ENCODE data around the gene ZBTB45.
A peak's percentile ranks its signal among the peaks of the same experiment; 100 is the strongest.
"Not testable (repeated sequence)": the region's sequence is repeated elsewhere in the genome, so short reads cannot be mapped to it uniquely, and the experiment has no call there.

Gene ZBTB45

DNA sequence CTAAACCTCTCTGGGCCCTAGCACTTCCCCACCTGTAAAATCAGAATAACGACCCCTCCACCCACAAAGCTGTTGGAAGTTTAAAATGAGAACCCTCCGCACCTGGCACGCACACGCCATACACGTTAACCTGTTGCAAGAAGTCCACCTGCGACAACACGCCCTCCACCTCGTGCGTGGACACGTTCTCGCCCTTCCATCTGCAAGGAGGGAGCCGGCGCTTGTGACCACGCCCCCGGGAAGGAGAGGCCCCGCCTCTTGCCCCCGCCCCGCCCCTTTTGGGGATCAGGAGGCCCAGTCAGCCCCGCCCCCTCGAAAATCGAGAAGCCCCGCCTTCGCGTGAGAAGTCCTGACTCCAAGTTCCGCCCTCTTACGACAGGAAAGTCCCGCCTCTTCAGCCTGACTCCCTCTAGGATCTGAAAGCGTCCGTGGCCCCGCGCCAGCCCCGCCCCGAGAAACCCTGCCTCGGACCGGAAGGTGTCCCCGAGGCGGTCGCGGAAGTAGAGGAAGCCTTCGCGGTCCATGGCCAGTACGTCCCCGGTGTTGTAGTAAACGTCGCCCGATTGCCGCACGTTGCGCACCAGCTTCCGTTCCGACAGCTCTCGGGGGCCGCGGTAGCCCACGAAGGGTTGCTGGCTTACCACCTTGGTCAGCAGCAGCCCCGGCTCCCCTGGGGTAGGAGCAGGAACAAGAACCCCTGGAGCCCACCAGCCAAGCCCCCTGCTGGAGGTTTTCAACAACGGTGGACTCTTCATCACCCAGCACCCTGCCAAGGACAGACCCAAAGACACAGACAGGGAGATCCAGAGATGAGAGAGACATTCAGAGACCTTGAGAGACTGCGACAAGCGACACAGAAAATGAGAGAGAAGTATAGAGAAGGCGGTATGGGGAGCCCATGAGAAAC, 20.3 kb downstream of the ZBTB45 start:
- Mint-ChIP-seq H3K27ac (ENCODE audit: low read depth) (peak overlapping the region; percentile 98), H3K27me3 (no peaks in the 10 kb centered on the region), H3K9me3 (peaks cover 14% of the 10 kb centered on the region), H3K4me1 (peaks cover 14% of the 10 kb centered on the region), H3K4me3 (peak overlapping the region; percentile 86), H3K36me3 (ENCODE audit: insufficient read depth) (peaks cover 9% of the 10 kb centered on the region)
- ATAC-seq (replicated peaks; ENCODE audit: extremely low read depth, poor library complexity, severe bottlenecking): peak; percentile 94
- DNase-seq (ENCODE audit: low spot score in 2 of 2): peak; percentile 76 to 87

DNA sequence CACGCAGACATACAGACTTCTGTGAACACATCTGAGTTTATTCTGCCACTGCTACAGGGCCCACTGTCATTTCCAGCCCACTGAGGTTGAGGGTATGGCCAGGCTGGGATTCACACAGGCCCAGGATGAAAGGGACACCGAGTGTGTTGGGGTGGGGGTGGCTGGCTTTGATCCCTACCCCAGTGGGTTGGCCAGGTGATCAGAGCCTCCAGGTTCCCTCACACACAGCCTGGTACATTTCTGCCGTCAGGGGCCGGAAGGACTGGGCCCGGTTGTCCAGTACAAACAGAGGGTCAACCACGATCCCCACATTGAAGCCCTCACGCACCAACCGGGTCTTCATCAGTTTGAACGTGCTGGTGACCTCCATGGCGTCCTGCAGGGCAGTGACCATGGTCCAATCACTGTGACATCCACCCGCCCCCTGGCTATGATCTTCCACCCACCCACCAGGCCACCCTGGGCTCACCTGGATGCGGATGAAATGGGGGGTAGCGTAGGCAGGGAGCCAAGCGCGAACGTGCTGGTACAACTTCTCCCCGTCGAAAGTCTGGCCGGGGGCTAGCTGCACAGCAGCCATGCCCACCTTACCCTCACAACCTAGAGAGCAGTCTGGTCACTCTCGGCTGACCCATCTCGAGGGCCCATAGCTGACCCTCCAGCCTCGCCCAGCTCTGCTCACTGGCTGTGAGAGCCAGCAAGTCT, 21.1 kb downstream of the ZBTB45 start:
- H3K36me3 Mint-ChIP-seq (ENCODE audit: insufficient read depth): peaks cover 6% of the 10 kb centered on the region
- peaks cover 14% of the 10 kb centered on the region for H3K9me3 Mint-ChIP-seq
- H3K27ac Mint-ChIP-seq (ENCODE audit: low read depth): peak overlapping the region; percentile 98
- ATAC-seq (replicated peaks; ENCODE audit: extremely low read depth, poor library complexity, severe bottlenecking) (no peak), DNase-seq (ENCODE audit: low spot score in 2 of 2) (no peak)
- peak overlapping the region; percentile 86 for H3K4me3 Mint-ChIP-seq
- no peaks in the 10 kb centered on the region for H3K27me3 Mint-ChIP-seq
- peaks cover 14% of the 10 kb centered on the region for H3K4me1 Mint-ChIP-seq

DNA sequence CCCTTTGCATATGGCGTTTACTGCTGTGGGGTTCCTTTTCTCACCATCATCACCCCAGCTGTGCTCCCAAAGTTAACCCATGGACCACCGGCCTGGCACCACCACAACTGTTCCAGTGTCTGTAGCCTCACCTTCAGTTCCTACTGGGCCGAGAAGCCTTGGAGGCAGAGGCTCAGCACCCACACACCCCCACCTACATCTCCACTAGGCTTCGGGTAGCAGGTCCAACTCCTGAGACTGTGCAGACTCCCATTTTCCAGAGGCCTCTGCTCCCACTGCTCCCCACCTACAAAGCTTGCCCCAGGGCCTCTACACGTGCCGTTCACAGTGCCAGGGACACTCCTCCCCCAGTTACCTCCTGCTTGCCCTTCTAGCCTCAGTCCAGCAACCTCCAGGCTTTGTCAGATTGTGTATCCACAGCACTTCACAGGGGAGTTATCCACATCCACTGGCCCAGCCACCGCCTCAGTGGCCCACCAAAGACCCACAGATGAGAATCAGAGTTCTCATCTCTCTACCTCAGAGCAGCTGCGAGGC, 21.9 kb downstream of the ZBTB45 start:
- Mint-ChIP-seq H3K4me3 (no peak overlapping the region), H3K36me3 (ENCODE audit: insufficient read depth) (peaks cover 6% of the 10 kb centered on the region), H3K27me3 (no peaks in the 10 kb centered on the region), H3K27ac (ENCODE audit: low read depth) (no peak overlapping the region), H3K9me3 (peaks cover 14% of the 10 kb centered on the region), H3K4me1 (peaks cover 14% of the 10 kb centered on the region)
- no peak for ATAC-seq (replicated peaks; ENCODE audit: extremely low read depth, poor library complexity, severe bottlenecking)
- no peak for DNase-seq (ENCODE audit: low spot score in 2 of 2)

- ATAC-seq (replicated peaks; ENCODE audit: extremely low read depth, poor library complexity, severe bottlenecking): no peak
- H3K4me3 Mint-ChIP-seq: no peak overlapping the region
- H3K36me3 Mint-ChIP-seq (ENCODE audit: insufficient read depth): no peaks in the 10 kb centered on the region
- no peaks in the 10 kb centered on the region for H3K27me3 Mint-ChIP-seq
- DNase-seq (ENCODE audit: low spot score in 2 of 2): no peak
- no peak overlapping the region for H3K27ac Mint-ChIP-seq (ENCODE audit: low read depth)
- no peaks in the 10 kb centered on the region for H3K4me1 Mint-ChIP-seq
- H3K9me3 Mint-ChIP-seq: no peaks in the 10 kb centered on the region
Measured at GRCh38 chr19:58492265-58492664, 27.3 kb downstream of the ZBTB45 start.

DNA sequence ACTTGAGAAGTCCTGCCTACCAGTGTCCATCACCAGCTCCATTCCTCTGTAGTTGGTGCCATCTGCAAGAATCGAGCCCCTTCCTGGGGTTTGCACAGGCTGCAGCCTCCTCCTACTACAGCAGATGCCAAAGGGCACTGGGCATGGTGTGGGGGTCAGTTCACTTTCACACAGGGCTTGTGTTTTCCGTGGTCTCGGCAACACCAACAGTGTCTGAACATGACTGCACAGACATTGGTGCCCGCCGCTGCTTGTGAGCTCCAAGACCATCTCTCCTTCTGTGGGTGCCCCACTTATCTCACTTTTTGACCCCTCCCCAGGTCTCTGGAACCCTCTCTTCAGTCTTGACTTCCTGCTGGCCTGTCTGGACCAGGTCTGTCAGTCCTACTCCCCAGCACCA, 28.2 kb downstream of the ZBTB45 start:
- Mint-ChIP-seq H3K9me3 (no peaks in the 10 kb centered on the region), H3K27me3 (no peaks in the 10 kb centered on the region), H3K36me3 (ENCODE audit: insufficient read depth) (no peaks in the 10 kb centered on the region), H3K4me1 (no peaks in the 10 kb centered on the region), H3K4me3 (no peak overlapping the region), H3K27ac (ENCODE audit: low read depth) (no peak overlapping the region)
- DNase-seq (ENCODE audit: low spot score in 2 of 2) (no peak), ATAC-seq (replicated peaks; ENCODE audit: extremely low read depth, poor library complexity, severe bottlenecking) (no peak)

GRCh38 chr19:58484349-58484748, 35.3 kb downstream of the ZBTB45 start:
- not testable (repeated sequence) for ATAC-seq (replicated peaks; ENCODE audit: extremely low read depth, poor library complexity, severe bottlenecking); H3K27ac Mint-ChIP-seq (ENCODE audit: low read depth); H3K9me3 Mint-ChIP-seq; H3K27me3 Mint-ChIP-seq; DNase-seq (ENCODE audit: low spot score in 2 of 2); H3K4me1 Mint-ChIP-seq; H3K36me3 Mint-ChIP-seq (ENCODE audit: insufficient read depth); H3K4me3 Mint-ChIP-seq

DNA sequence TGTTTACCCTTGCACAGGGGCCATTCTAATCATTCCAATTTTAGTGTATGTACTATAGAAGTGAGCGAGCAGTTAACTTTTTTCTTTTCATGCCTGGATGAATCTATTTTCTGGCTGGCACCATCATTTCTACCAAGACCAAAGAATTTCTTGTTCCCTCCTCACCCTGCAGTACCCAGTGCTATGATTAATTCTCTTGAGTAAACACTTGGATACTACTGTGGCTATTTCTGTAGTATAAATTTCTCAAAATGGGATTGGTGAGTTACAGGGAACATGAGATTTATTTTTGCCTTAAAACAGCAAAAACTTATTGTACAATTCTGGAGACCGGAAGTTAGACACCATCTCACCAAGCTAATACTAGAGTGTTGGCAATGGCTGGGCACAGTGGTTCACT, 35.8 kb downstream of the ZBTB45 start:
- no peak overlapping the region for H3K27ac Mint-ChIP-seq (ENCODE audit: low read depth)
- no peaks in the 10 kb centered on the region for H3K36me3 Mint-ChIP-seq (ENCODE audit: insufficient read depth)
- H3K9me3 Mint-ChIP-seq: no peaks in the 10 kb centered on the region
- no peak for DNase-seq (ENCODE audit: low spot score in 2 of 2)
- ATAC-seq (replicated peaks; ENCODE audit: extremely low read depth, poor library complexity, severe bottlenecking): no peak
- H3K27me3 Mint-ChIP-seq: no peaks in the 10 kb centered on the region
- H3K4me3 Mint-ChIP-seq: no peak overlapping the region
- peaks cover 5% of the 10 kb centered on the region for H3K4me1 Mint-ChIP-seq

GRCh38 chr19:58482372-58482771, 37.2 kb downstream of the ZBTB45 start:
- peaks cover 3% of the 10 kb centered on the region for H3K36me3 Mint-ChIP-seq (ENCODE audit: insufficient read depth)
- no peak for DNase-seq (ENCODE audit: low spot score in 2 of 2)
- ATAC-seq (replicated peaks; ENCODE audit: extremely low read depth, poor library complexity, severe bottlenecking): no peak
- no peaks in the 10 kb centered on the region for H3K9me3 Mint-ChIP-seq
- H3K27me3 Mint-ChIP-seq: no peaks in the 10 kb centered on the region
- H3K4me1 Mint-ChIP-seq: peaks cover 5% of the 10 kb centered on the region
- no peak overlapping the region for H3K27ac Mint-ChIP-seq (ENCODE audit: low read depth)
- H3K4me3 Mint-ChIP-seq: no peak overlapping the region

DNA sequence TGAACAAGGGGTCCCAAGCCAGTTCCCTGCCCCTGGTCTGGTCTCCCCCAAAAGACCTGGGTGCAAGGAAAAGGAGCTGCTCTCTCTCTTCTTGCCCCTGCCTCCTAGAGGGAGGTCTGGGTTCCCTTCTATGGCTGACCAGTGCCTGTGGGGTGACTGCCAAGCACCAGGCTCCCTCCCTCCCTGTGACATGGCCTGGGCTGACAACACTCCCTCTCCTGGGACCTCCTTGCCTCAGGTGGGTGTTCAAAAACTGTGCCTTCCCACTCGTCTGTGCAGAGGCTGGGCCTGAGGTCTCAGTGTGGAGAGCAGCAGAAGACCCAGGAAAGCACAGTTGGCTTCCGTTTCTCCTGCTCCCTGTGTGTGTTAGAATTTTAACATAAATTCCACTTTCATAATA, 38.8 kb downstream of the ZBTB45 start:
- Mint-ChIP-seq H3K4me3 (no peak overlapping the region), H3K27ac (ENCODE audit: low read depth) (no peak overlapping the region), H3K4me1 (peaks cover 12% of the 10 kb centered on the region), H3K36me3 (ENCODE audit: insufficient read depth) (peaks cover 7% of the 10 kb centered on the region), H3K27me3 (no peaks in the 10 kb centered on the region), H3K9me3 (no peaks in the 10 kb centered on the region)
- DNase-seq (ENCODE audit: low spot score in 2 of 2) (no peak), ATAC-seq (replicated peaks; ENCODE audit: extremely low read depth, poor library complexity, severe bottlenecking) (no peak)

- no peak overlapping the region for H3K4me3 Mint-ChIP-seq
- peaks cover 12% of the 10 kb centered on the region for H3K4me1 Mint-ChIP-seq
- H3K36me3 Mint-ChIP-seq (ENCODE audit: insufficient read depth): peaks cover 11% of the 10 kb centered on the region
- H3K27me3 Mint-ChIP-seq: no peaks in the 10 kb centered on the region
- H3K27ac Mint-ChIP-seq (ENCODE audit: low read depth): no peak overlapping the region
- ATAC-seq (replicated peaks; ENCODE audit: extremely low read depth, poor library complexity, severe bottlenecking) (no peak), DNase-seq (ENCODE audit: low spot score in 2 of 2) (no peak)
- no peaks in the 10 kb centered on the region for H3K9me3 Mint-ChIP-seq
Measured at GRCh38 chr19:58480481-58480830, 39.2 kb downstream of the ZBTB45 start.

DNA sequence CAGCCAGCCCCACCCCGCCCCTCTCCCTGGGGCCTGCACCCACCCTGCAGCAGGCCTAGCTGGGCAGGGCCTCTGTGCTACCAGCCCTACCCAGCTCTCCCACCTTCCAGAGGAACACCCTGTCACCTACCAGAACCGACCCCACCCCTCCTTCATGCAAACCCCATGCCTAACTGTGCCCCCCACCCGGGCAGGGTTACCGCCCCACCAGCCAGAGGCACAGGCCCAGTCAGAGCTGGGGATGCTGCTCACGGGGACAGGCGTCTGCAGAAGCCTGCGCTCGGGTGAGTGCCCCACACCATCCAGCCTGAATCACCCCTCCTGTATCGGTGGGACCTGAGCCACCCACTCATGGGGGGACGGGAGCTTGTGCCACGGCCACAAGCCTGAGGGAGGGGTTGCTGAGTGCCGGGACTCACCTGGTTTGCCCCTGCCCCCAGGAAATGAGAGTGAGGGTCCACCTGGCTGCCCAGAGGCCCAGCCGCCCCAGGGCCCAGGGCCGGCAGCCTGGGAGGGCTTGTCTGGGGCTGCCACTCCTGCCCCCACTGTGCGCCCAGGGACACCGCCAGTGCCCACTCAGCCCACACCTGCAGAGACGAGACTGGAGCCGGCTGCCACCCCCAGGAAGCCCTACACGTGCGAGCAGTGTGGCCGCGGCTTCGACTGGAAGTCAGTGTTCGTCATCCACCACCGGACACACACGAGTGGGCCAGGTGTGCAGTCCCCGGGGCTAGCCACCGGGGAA, 39.7 kb downstream of the ZBTB45 start:
- Mint-ChIP-seq H3K27ac (ENCODE audit: low read depth) (no peak overlapping the region), H3K36me3 (ENCODE audit: insufficient read depth) (peaks cover 12% of the 10 kb centered on the region), H3K27me3 (no peaks in the 10 kb centered on the region), H3K4me1 (peaks cover 12% of the 10 kb centered on the region), H3K9me3 (no peaks in the 10 kb centered on the region), H3K4me3 (no peak overlapping the region)
- no peak for DNase-seq (ENCODE audit: low spot score in 2 of 2)
- ATAC-seq (replicated peaks; ENCODE audit: extremely low read depth, poor library complexity, severe bottlenecking): no peak

GRCh38 chr19:58479303-58479702, 40.3 kb downstream of the ZBTB45 start:
- ATAC-seq (replicated peaks; ENCODE audit: extremely low read depth, poor library complexity, severe bottlenecking) (no peak), DNase-seq (ENCODE audit: low spot score in 2 of 2) (no peak)
- Mint-ChIP-seq H3K36me3 (ENCODE audit: insufficient read depth) (peaks cover 15% of the 10 kb centered on the region), H3K27me3 (no peaks in the 10 kb centered on the region), H3K4me3 (no peak overlapping the region), H3K27ac (ENCODE audit: low read depth) (no peak overlapping the region), H3K9me3 (no peaks in the 10 kb centered on the region), H3K4me1 (peaks cover 12% of the 10 kb centered on the region)

Data from central memory CD8-positive, alpha-beta T cell (primary cell).